HG03039 (cell line): ENCODE results near the gene KIAA0319L.
"Not testable (repeated sequence)": the region's sequence is repeated elsewhere in the genome, so short reads cannot be mapped to it uniquely, and the experiment has no call there.

ENCODE experiments used
- ATAC-seq: cut with Tn5 transposase; IDR thresholded peaks from one replicate; pipeline ENCODE4 v1.9.1; 2021; ENCODE audit warnings: mild to moderate bottlenecking, moderate library complexity; ENCODE audit not compliant: unreplicated experiment

The KIAA0319L gene

GRCh38 chr1:35585281-35585680, 28.1 kb upstream of the KIAA0319L start:
- no peak for ATAC-seq

GRCh38 chr1:35581621-35582020, 24.4 kb upstream of the KIAA0319L start:
- not testable (repeated sequence) for ATAC-seq

GRCh38 chr1:35580949-35581388, 23.8 kb upstream of the KIAA0319L start:
- ATAC-seq: no peak

GRCh38 chr1:35577071-35577998, 20.1 kb upstream of the KIAA0319L start:
- ATAC-seq: no peak

GRCh38 chr1:35576766-35577070, 19.5 kb upstream of the KIAA0319L start:
- ATAC-seq: not testable (repeated sequence)

- ATAC-seq: no peak
These were observed 19.0 kb upstream of the KIAA0319L start for GRCh38 chr1:35576061-35576765.

GRCh38 chr1:35575416-35575958, 18.3 kb upstream of the KIAA0319L start:
- no peak for ATAC-seq

- ATAC-seq: no peak
These were observed 17.6 kb upstream of the KIAA0319L start for GRCh38 chr1:35574655-35575415.

GRCh38 chr1:35574125-35574654, 17.0 kb upstream of the KIAA0319L start:
- ATAC-seq: no peak

- no peak for ATAC-seq
These were observed 16.3 kb upstream of the KIAA0319L start, which contains the start of gene TFAP2E for GRCh38 chr1:35573198-35574124. TSS of gene TFAP2E (plus strand) at chr1:35573314. CDS start at chr1:35573578, 264 bp downstream.

- no peak for ATAC-seq
These were observed 15.1 kb upstream of the KIAA0319L start for GRCh38 chr1:35572296-35572695.

- no peak for ATAC-seq
These were observed 14.1 kb upstream of the KIAA0319L start for GRCh38 chr1:35571263-35571662.

- ATAC-seq: no peak
These were observed 13.5 kb upstream of the KIAA0319L start for GRCh38 chr1:35570589-35571137.

- no peak for ATAC-seq
These were observed 12.7 kb upstream of the KIAA0319L start for GRCh38 chr1:35569936-35570335.

GRCh38 chr1:35568975-35569395, 11.8 kb upstream of the KIAA0319L start:
- ATAC-seq: no peak

- ATAC-seq: no peak
These were observed 10.8 kb upstream of the KIAA0319L start for GRCh38 chr1:35567947-35568558.

- ATAC-seq: no peak
These were observed 8.5 kb upstream of the KIAA0319L start for GRCh38 chr1:35565742-35566133.

GRCh38 chr1:35564884-35565741, 7.9 kb upstream of the KIAA0319L start:
- ATAC-seq: no peak
